Measurements from ENCODE around the gene SCT.

SCT gene

DNA sequence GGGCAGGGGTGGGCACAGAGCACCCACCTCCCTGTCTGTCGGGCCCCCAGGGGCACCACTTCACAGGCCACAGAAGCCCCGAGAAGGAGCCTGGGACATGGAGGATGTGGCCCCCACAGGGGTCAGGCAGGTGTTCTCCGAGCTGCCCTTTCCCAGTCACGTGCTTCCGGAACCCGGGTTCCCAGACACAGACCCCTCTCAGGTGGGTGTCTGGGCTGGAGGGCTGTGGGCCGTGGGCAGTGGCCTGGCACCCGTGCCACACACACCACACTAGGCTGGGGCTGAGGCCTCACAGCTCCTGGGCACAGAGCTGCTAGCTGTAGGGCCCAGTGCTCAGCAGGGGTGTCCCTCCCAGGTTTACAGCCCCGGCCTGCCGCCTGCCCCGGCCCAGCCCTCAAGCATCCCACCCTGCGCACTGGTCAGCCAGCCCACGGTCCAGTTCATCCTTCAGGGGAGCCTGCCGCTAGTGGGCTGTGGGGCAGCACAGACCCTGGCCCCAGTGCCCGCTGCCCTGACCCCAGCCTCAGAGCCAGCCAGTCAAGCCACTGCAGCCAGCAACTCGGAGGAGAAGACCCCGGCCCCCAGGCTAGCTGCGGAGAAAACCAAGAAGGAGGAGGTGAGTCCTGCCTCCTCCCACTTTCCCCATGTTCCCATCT, 16.7 kb downstream of the SCT start:
- DNase-seq (ENCODE audit: low spot score): no peak

GRCh38 chr11:609341-609811, 17.6 kb downstream of the SCT start:
- DNase-seq (ENCODE audit: low spot score): no peak

- DNase-seq (ENCODE audit: low spot score): no peak
Observed at GRCh38 chr11:608791-609251, 18.2 kb downstream of the SCT start.

DNA sequence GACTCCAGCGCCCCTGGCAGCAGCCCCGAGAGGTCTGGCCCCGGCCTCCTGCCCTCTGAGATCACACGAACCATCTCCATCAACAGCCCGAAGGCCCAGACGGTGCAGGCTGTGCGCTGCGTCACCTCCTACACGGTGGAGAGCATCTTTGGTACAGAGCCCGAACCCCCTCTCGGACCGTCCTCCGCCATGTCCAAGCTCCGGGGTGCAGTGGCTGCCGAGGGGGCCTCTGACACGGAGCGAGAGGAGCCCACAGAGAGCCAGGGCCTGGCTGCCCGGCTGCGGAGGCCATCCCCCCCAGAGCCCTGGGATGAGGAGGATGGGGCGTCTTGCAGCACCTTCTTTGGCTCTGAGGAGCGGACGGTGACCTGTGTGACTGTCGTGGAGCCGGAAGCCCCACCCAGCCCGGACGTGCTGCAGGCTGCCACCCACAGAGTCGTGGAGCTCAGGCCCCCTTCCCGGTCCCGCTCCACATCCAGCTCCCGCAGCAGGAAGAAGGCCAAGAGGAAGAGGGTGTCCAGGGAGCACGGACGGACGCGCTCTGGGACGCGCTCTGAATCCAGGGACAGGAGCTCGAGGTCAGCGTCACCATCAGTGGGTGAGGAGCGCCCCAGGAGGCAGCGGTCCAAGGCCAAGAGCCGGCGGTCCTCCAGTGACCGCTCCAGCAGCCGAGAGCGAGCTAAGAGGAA, 18.9 kb downstream of the SCT start:
- no peak for DNase-seq (ENCODE audit: low spot score)

GRCh38 chr11:607020-607780, 19.8 kb downstream of the SCT start:
- no peak for DNase-seq (ENCODE audit: low spot score)

DNA sequence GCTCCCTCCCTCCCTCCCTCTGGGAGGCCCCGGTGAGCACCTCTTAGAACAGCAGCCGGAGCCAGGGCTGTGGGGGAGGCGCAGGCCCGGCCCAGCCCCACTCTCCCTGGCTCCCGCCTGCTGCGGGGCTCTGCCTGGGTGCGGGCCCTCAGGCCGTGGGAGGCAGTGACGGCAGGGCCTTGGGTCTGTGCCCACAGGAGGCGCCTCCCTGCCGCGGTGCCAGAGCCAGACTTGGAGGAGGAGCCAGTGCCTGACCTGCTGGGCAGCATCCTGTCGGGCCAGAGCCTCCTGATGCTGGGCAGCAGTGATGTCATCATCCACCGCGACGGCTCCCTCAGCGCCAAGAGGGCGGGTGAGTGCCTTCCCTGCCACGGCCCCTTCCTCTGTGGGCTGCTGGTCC, 20.7 kb downstream of the SCT start:
- no peak for DNase-seq (ENCODE audit: low spot score)

GRCh38 chr11:605286-606129, 21.5 kb downstream of the SCT start:
- no peak for DNase-seq (ENCODE audit: low spot score)

DNA sequence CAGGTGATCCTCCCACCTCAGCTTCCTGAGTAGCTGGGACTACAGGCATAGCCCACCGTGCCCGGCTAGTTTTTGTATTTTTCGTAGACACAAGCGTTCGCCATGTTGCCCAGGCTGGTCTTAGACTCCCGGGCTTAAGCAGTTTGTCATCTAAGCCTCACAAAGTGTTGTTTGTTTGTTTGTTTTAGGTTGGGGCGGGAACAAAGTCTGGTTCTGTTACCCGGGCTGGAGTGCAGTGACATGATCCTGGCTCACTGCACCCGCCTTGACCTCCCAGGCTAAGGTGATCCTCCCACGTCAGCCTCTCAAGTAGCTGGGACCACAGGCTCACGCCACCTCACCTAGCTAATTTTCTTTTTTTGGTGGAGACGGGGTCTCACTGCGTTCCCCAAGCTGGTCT, 23.8 kb downstream of the SCT start:
- no peak for DNase-seq (ENCODE audit: low spot score)

GRCh38 chr11:601573-602245, 25.3 kb downstream of the SCT start:
- no peak for DNase-seq (ENCODE audit: low spot score)

DNA sequence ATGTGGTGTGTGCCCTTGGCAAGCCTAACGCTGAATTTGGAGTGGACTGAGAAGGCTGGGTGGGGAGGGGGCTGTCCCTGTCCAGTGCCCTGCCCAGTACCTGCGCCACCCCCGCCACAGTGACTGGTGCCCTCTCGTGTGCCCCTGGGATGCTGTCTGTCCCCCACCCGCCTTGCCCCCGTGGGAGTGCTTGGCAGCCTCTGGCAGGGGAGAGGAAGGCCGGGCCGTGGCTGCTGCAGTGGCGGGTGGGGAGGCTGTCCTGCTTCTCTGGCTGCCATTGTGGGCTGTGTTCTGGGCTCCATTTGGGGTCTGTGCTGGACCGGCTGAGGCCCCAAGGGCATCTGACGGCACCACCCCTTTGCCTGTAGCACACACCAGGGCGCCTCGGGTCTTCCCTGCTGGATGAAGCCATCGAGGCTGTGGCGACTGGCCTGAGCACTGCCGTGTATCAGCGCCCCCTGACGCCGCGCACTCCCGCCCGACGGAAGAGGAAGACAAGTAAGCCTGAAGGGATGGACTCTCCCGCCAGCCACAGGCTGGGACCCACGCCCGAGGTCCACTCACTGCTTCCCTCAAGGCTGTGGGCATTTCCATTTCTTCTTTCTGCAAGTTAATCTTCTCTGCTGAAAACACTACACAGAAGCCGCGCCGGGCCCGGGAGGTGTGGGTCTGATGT, 28.8 kb downstream of the SCT start:
- DNase-seq (ENCODE audit: low spot score): no peak

DNA sequence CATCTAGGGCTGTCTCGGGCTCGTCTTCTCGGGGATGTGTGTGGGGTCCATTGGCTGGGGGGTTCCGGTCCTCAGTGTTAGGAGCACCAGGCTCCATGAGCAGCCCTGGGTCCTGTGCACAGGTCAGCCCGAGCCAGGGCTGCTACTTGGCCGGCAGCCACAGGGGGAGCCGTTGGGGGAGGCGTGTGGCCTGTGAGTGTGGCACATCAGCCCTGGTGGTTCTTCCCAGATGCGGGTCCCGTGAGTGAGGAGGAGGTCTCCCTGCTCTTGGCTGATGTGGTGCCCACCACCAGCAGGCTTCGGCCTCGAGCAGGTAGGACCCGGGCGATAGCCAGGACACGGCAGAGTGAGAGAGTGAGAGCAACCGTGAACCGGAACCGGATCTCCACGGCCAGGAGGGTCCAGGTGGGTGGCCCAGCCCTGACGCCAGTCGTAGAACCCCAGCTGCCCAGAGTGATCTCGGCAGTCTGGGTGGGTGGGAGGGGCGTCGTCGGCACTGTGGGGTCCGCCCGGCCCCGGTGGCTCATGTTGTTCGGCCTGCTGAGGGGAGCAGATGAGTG, 29.7 kb downstream of the SCT start:
- no peak for DNase-seq (ENCODE audit: low spot score)

- DNase-seq (ENCODE audit: low spot score): no peak
Observed at GRCh38 chr11:596374-596773, 30.6 kb downstream of the SCT start.

- no peak for DNase-seq (ENCODE audit: low spot score)
Observed at GRCh38 chr11:595400-595799, 31.6 kb downstream of the SCT start.

DNA sequence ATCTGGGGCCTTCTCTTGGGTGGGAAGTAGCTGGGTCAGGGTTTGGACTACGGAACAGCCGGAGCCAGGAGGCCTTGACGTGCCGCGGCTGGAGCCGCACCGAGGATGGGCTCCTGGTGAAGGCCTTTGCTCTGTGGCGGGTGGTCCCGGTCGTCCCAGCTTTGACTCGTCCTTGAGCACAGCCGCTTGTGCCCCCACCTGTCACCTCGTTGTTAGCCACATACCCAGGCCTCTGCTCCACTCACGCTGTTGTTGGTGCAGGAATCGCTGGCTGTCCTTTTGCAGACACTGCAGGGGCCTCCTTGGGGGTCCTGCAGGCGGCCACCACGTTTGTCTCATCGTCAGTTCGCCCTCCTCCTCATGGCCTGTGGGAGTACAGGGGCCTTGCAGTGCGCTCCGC, 33.6 kb downstream of the SCT start:
- no peak for DNase-seq (ENCODE audit: low spot score)

DNA sequence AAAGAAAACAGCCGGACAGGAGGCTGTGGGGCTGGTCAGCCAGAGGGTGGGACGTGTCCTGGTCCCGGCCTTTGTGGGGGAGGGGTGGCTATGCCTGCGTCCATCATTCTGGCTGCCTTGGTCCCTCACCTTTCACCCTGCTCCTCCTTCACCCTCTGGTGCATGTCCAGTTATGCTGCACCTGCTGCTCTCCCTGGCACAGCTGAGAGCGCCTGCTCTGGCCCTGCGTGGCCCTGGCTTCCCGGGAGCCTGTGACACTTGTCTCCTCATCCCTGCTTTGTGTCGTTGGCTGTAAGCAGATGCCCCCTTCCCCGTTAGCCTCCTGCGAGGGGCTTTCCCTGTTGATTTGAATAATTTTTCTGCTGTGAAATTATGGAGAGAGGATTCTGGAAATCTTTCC, 34.1 kb downstream of the SCT start:
- no peak for DNase-seq (ENCODE audit: low spot score)

GRCh38 chr11:592501-592900, 34.5 kb downstream of the SCT start:
- no peak for DNase-seq (ENCODE audit: low spot score)

DNA sequence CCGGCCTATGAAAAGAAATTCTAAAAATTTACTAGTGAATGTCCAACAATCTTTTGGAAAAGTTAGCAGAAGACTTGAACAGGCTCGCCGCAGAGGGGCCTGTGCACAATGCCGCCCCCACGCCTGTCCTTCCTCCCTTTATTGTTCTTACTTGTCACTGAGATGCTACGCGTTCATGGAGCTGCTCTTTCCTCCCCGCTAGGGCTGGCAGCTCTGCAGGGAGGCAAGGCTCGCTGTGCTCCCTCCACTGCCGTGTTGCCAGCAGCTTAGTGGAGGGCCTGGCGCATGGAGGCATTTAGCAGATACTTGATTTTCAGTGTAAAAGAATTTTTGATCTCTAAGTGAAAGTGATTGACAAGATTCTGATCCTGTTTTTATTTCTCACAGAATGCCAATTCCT, 36.0 kb downstream of the SCT start:
- no peak for DNase-seq (ENCODE audit: low spot score)

- DNase-seq (ENCODE audit: low spot score): no peak
Observed at GRCh38 chr11:589798-590197, 37.2 kb downstream of the SCT start.

DNA sequence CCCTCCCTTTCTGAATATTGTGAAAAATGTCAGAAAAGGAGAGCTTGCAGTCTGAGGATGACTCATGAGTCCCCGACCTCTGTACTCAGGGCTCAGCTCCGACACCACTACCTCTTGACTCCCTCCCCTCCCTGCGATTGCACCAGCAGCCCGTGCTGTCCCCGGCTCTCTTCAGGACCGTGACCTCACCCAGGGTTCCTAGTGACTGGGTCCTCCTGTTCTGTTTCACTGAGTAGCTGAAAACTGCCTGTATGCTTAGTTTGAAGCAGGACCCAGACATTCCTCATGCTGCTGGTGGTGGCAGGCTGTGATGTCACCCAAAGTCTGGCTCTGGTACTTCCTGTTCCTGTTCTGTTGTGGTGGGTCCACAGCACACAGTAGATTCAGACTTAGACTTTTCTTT, 39.0 kb downstream of the SCT start:
- DNase-seq (ENCODE audit: low spot score): peak; percentile 78

DNA sequence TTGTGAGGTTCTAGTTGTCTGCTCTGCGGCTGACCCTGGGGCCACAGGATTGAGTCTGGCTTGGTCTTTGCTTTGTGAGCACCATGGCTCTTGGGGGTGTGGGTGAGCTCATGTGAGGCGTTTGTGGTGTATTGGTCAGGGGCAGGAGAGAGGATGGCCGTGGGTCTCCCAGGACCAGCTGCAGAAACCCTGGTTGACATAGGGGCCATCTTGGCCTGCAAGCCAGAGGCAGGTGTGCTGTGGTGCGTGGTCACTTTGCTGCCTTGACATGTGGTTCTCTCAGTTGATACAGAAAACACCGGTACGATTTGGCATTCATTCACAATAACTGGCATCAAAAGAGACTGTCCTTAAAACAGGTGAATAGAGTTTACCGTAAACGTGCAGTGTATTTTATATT, 39.4 kb downstream of the SCT start:
- no peak for DNase-seq (ENCODE audit: low spot score)

Measured in CD4-positive, alpha-beta T cell treated with Interleukin-2 at 100 ng/mL for 4 hours (primary cell).